ENCODE results near the gene EFCAB9. TPM values are rescaled to one million over a fixed set of nuclear protein-coding genes. Genes with fewer than 3 reads are reported as not detected.

The EFCAB9 gene
- total RNA-seq, 2 experiments from 2014 or later, result not detected

- no peak overlapping the region for H3K4me2 ChIP-seq (ENCODE audit: low read length)
- no peak overlapping the region for H3K27ac ChIP-seq (ENCODE audit: low read depth, low read length, poor library complexity, severe bottlenecking)
- H3K9me2 ChIP-seq (ENCODE audit: insufficient read depth, low read length), result no peaks in the 10 kb centered on the region
- BruUV-seq (replicated peaks), result no TSS peak
- no peak overlapping the region for H2AFZ ChIP-seq (ENCODE audit: low read length)
- intact Hi-C loops (cut with micrococcal nuclease; ENCODE audit: unreplicated experiment), result no loop called here
- no peaks in the 10 kb centered on the region for H3K9me3 ChIP-seq (ENCODE audit: low read length)
- peaks cover 25% of the 10 kb centered on the region for H3K36me3 ChIP-seq (ENCODE audit: insufficient read depth, low read length)
- no peak for DNase-seq (ENCODE audit: low spot score)
- ChIA-PET CTCF (ENCODE audit: unreplicated experiment) (no interaction called here), POLR2A (interaction anchor here (1.0 kb wide), 1 partner anchor 9 kb away, joined by 3 read pairs; no protein-coding TSS in a partner anchor)
- H3K4me3 ChIP-seq (ENCODE audit: low read depth, low read length, poor library complexity, severe bottlenecking), result no peak overlapping the region
- TF ChIP-seq CTCF (conservative IDR thresholded peaks at IDR 0.05; ENCODE audit: low read length), result no peak
- no peaks in the 10 kb centered on the region for H4K20me1 ChIP-seq (ENCODE audit: insufficient read depth, low read length)
- H3K79me2 ChIP-seq (ENCODE audit: insufficient read depth, low read depth, low read length), result no peaks in the 10 kb centered on the region
- no peaks in the 10 kb centered on the region for H3K4me1 ChIP-seq (ENCODE audit: insufficient read depth, low read length, poor library complexity, severe bottlenecking)
These were observed 15.7 kb downstream of the EFCAB9 start for GRCh38 chr5:172209714-172210113.

GRCh38 chr5:172211676-172212075 is 17.7 kb downstream of the EFCAB9 start:
- Histone ChIP-seq H3K4me2 (ENCODE audit: low read length) (no peak overlapping the region), H3K9me3 (ENCODE audit: low read length) (no peaks in the 10 kb centered on the region), H3K79me2 (ENCODE audit: insufficient read depth, low read depth, low read length) (no peaks in the 10 kb centered on the region), H4K20me1 (ENCODE audit: insufficient read depth, low read length) (no peaks in the 10 kb centered on the region), H3K27ac (ENCODE audit: low read depth, low read length, poor library complexity, severe bottlenecking) (no peak overlapping the region), H3K4me1 (ENCODE audit: insufficient read depth, low read length, poor library complexity, severe bottlenecking) (no peaks in the 10 kb centered on the region), H3K4me3 (ENCODE audit: low read depth, low read length, poor library complexity, severe bottlenecking) (no peak overlapping the region), H3K9me2 (ENCODE audit: insufficient read depth, low read length) (no peaks in the 10 kb centered on the region), H3K36me3 (ENCODE audit: insufficient read depth, low read length) (peaks cover 25% of the 10 kb centered on the region), H2AFZ (ENCODE audit: low read length) (no peak overlapping the region)
- ChIA-PET POLR2A (interaction anchor here (0.5 to 1.0 kb wide), 3 partner anchors 12 to 121 kb away, joined by 3 to 5 read pairs (median 3); no protein-coding TSS in a partner anchor), CTCF (ENCODE audit: unreplicated experiment) (interaction anchor here (1.0 to 1.1 kb wide), 2 partner anchors 22 to 28 kb away, joined by 3 read pairs; no protein-coding TSS in a partner anchor)
- DNase-seq (ENCODE audit: low spot score), result no peak
- no TSS peak for BruUV-seq (replicated peaks)
- intact Hi-C loops (cut with micrococcal nuclease; ENCODE audit: unreplicated experiment), result no loop called here
- no peak for TF ChIP-seq CTCF (conservative IDR thresholded peaks at IDR 0.05; ENCODE audit: low read length)
- no peak for TF ChIP-seq EZH2phosphoT487 (IDR thresholded peaks at IDR 0.05; ENCODE audit: borderline replicate concordance, low read depth, low read length)

- DNase-seq (ENCODE audit: low spot score), result no peak
- TF ChIP-seq EZH2phosphoT487 (IDR thresholded peaks at IDR 0.05; ENCODE audit: borderline replicate concordance, low read depth, low read length), result no peak
- no peak for TF ChIP-seq CTCF (conservative IDR thresholded peaks at IDR 0.05; ENCODE audit: low read length)
- H3K36me3 ChIP-seq (ENCODE audit: insufficient read depth, low read length), result peaks cover 29% of the 10 kb centered on the region
- BruUV-seq (replicated peaks), result no TSS peak
- no peaks in the 10 kb centered on the region for H3K9me2 ChIP-seq (ENCODE audit: insufficient read depth, low read length)
- no peak overlapping the region for H3K27ac ChIP-seq (ENCODE audit: low read depth, low read length, poor library complexity, severe bottlenecking)
- H3K4me3 ChIP-seq (ENCODE audit: low read depth, low read length, poor library complexity, severe bottlenecking), result no peak overlapping the region
- H3K4me2 ChIP-seq (ENCODE audit: low read length), result no peak overlapping the region
- intact Hi-C loops (cut with micrococcal nuclease; ENCODE audit: unreplicated experiment), result no loop called here
- H3K4me1 ChIP-seq (ENCODE audit: insufficient read depth, low read length, poor library complexity, severe bottlenecking), result no peaks in the 10 kb centered on the region
- H4K20me1 ChIP-seq (ENCODE audit: insufficient read depth, low read length), result no peaks in the 10 kb centered on the region
- no peaks in the 10 kb centered on the region for H3K9me3 ChIP-seq (ENCODE audit: low read length)
- no peak overlapping the region for H2AFZ ChIP-seq (ENCODE audit: low read length)
- no peaks in the 10 kb centered on the region for H3K79me2 ChIP-seq (ENCODE audit: insufficient read depth, low read depth, low read length)
- ChIA-PET CTCF (ENCODE audit: unreplicated experiment) (no interaction called here), POLR2A (interaction anchor here (1.0 kb wide), 2 partner anchors 10 to 23 kb away, joined by 3 read pairs; no protein-coding TSS in a partner anchor)
These were observed 19.2 kb downstream of the EFCAB9 start for GRCh38 chr5:172213126-172213525.

Measured in OCI-LY7 (cell line).